Measurements from ENCODE around the gene FBXL15.

- TF ChIP-seq POLR2A (IDR thresholded peaks at IDR 0.05): no peak
- TF ChIP-seq CTCF (IDR thresholded peaks at IDR 0.05): no peak
These were observed 10.8 kb upstream of the FBXL15 start for GRCh38 chr10:102409604-102410428.

Data from thyroid gland (tissue), 4 donors.